BJ (cell line): Measurements from ENCODE around the gene KIF2A. TPM values are rescaled to one million over a fixed set of nuclear protein-coding genes. Genes with fewer than 3 reads are reported as not detected.
A peak's percentile ranks its signal among the peaks of the same experiment; 100 is the strongest.

Experiments
- CTCF ChIA-PET: fragments of 350-600 bp; formaldehyde crosslinking; extraction: SDS; loops from one replicate; lab custom pipeline; 2021; ENCODE audit warnings: antibody characterized with exemption, inconsistent platforms; lab: Yijun Ruan, JAX
- POLR2A ChIA-PET: fragments of 300-600 bp; sonication (Branson Sonifier 250); formaldehyde crosslinking; extraction: SDS; loops from one replicate; lab custom pipeline; 2021; ENCODE audit warnings: antibody characterized with exemption; lab: Charles Lee
- DNase-seq: peaks from one replicate; pipeline ENCODE4 v3.0.0-alpha.2; 2011; ENCODE audit warnings: low read depth
- H3K27me3 ChIP-seq: 2 replicates; pipeline ENCODE4 v1.6.0; 2011; ENCODE audit warnings: low read length; ENCODE audit not compliant: control insufficient read depth, insufficient read depth
- H3K36me3 ChIP-seq: 2 replicates; pipeline ENCODE4 v1.5.1; 2011; ENCODE audit warnings: low read length; ENCODE audit not compliant: control insufficient read depth, insufficient read depth
- H3K4me3 ChIP-seq: 2 replicates; pipeline ENCODE4 v1.5.1; 2011; ENCODE audit warnings: low read depth, mild to moderate bottlenecking, control low read depth, low read length
- CTCF ChIP-seq: IDR thresholded peaks from 2 replicates; pipeline ENCODE4 v1.5.1; 2011; ENCODE audit warnings: low read depth, mild to moderate bottlenecking, control low read depth, inconsistent platforms, low read length, moderate library complexity; ENCODE audit not compliant: insufficient read depth
- polyA plus RNA-seq: library from polyadenylated mRNA; depleted of rRNA; stranded (reverse); fragments of >200 nt; gene quantifications from 2 replicates; pipeline ENCODE4 v1.2.3, GENCODE V29; 2011

The KIF2A gene
- polyA plus RNA-seq, 1 experiment: 11.6 TPM

GRCh38 chr5:62331921-62332320 lies 25.9 kb downstream of the KIF2A start:
- no peak for DNase-seq
- Histone ChIP-seq H3K27me3 (no peaks in the 10 kb centered on the region), H3K4me3 (no peak overlapping the region), H3K36me3 (peaks cover 2% of the 10 kb centered on the region; the same call in 1 of the 2 replicates)
- ChIA-PET POLR2A (no interaction called here), CTCF (interaction anchor here (1.6 kb wide), 1 partner anchor 12 kb away, joined by 3 read pairs; no protein-coding TSS in a partner anchor)
- TF ChIP-seq CTCF: no peak

GRCh38 chr5:62333250-62333794 lies 27.3 kb downstream of the KIF2A start:
- Histone ChIP-seq H3K36me3 (peaks cover 2% of the 10 kb centered on the region; the same call in 1 of the 2 replicates), H3K27me3 (no peaks in the 10 kb centered on the region), H3K4me3 (no peak overlapping the region)
- TF ChIP-seq CTCF: no peak
- CTCF ChIA-PET: interaction anchor here (0.6 kb wide), 1 partner anchor 23 kb away, joined by 3 read pairs; no protein-coding TSS in a partner anchor
- POLR2A ChIA-PET: no interaction called here
- DNase-seq: no peak

GRCh38 chr5:62334082-62334481 lies 28.1 kb downstream of the KIF2A start:
- CTCF ChIA-PET: no interaction called here
- Histone ChIP-seq H3K36me3 (peaks cover 2% of the 10 kb centered on the region; the same call in 1 of the 2 replicates), H3K27me3 (no peaks in the 10 kb centered on the region), H3K4me3 (no peak overlapping the region)
- no peak for TF ChIP-seq CTCF
- no peak for DNase-seq
- POLR2A ChIA-PET: no interaction called here

- no peak for DNase-seq
- Histone ChIP-seq H3K4me3 (no peak overlapping the region), H3K27me3 (no peaks in the 10 kb centered on the region), H3K36me3 (no peaks in the 10 kb centered on the region)
- ChIA-PET CTCF (no interaction called here), POLR2A (no interaction called here)
- TF ChIP-seq CTCF: peak; percentile 14; the same call in 1 of the 2 replicates
These were observed 34.4 kb downstream of the KIF2A start for GRCh38 chr5:62340392-62340791.

GRCh38 chr5:62340979-62341378 lies 35.0 kb downstream of the KIF2A start:
- TF ChIP-seq CTCF: no peak
- Histone ChIP-seq H3K27me3 (no peaks in the 10 kb centered on the region), H3K4me3 (no peak overlapping the region), H3K36me3 (no peaks in the 10 kb centered on the region)
- no peak for DNase-seq
- POLR2A ChIA-PET: no interaction called here
- CTCF ChIA-PET: no interaction called here
